HG02973 (cell line): ENCODE results near the gene CALN1.

ENCODE experiments used
- ATAC-seq: cut with Tn5 transposase; IDR thresholded peaks from one replicate; pipeline ENCODE4 v1.9.1; 2021; ENCODE audit warnings: moderate library complexity; ENCODE audit not compliant: unreplicated experiment

The CALN1 gene

GRCh38 chr7:72326811-72327210 lies 85.3 kb downstream of the CALN1 start:
- ATAC-seq, result no peak

- ATAC-seq, result no peak
These were observed 85.8 kb downstream of the CALN1 start for GRCh38 chr7:72326365-72326764.

- ATAC-seq, result no peak
These were observed 86.6 kb downstream of the CALN1 start for GRCh38 chr7:72325561-72325960.

- ATAC-seq, result no peak
These were observed 90.5 kb downstream of the CALN1 start for GRCh38 chr7:72321637-72322036.

- no peak for ATAC-seq
These were observed 91.1 kb downstream of the CALN1 start for GRCh38 chr7:72321081-72321480.

GRCh38 chr7:72317341-72317740 lies 94.8 kb downstream of the CALN1 start:
- no peak for ATAC-seq

GRCh38 chr7:72316148-72316547 lies 96.0 kb downstream of the CALN1 start:
- no peak for ATAC-seq

- ATAC-seq, result no peak
These were observed 98.2 kb downstream of the CALN1 start for GRCh38 chr7:72313906-72314305.

GRCh38 chr7:72310301-72310700 lies 101.8 kb downstream of the CALN1 start:
- ATAC-seq, result no peak

- no peak for ATAC-seq
These were observed 102.7 kb downstream of the CALN1 start for GRCh38 chr7:72309476-72309875.

- ATAC-seq, result no peak
These were observed 103.2 kb downstream of the CALN1 start for GRCh38 chr7:72308986-72309385.

GRCh38 chr7:72307566-72307965 lies 104.6 kb downstream of the CALN1 start:
- ATAC-seq, result no peak

- ATAC-seq, result no peak
These were observed 113.2 kb downstream of the CALN1 start for GRCh38 chr7:72298912-72299311.

GRCh38 chr7:72298091-72298490 lies 114.0 kb downstream of the CALN1 start:
- no peak for ATAC-seq

GRCh38 chr7:72297636-72298035 lies 114.5 kb downstream of the CALN1 start:
- no peak for ATAC-seq

- ATAC-seq, result no peak
These were observed 119.3 kb downstream of the CALN1 start for GRCh38 chr7:72292794-72293193.

GRCh38 chr7:72292118-72292517 lies 120.0 kb downstream of the CALN1 start:
- no peak for ATAC-seq

GRCh38 chr7:72286519-72286918 lies 125.6 kb downstream of the CALN1 start:
- no peak for ATAC-seq

GRCh38 chr7:72283309-72283708 lies 128.8 kb downstream of the CALN1 start:
- no peak for ATAC-seq

- ATAC-seq, result no peak
These were observed 130.8 kb downstream of the CALN1 start for GRCh38 chr7:72281308-72281707.

- no peak for ATAC-seq
These were observed 132.9 kb downstream of the CALN1 start for GRCh38 chr7:72279203-72279602.

- ATAC-seq, result no peak
These were observed 133.6 kb downstream of the CALN1 start for GRCh38 chr7:72278550-72278949.

GRCh38 chr7:72275382-72276070 lies 136.6 kb downstream of the CALN1 start:
- no peak for ATAC-seq
